GM18907 (cell line): ENCODE data around the gene SCN10A.

ENCODE experiments used
- ATAC-seq: cut with Tn5 transposase; IDR thresholded peaks from one replicate; pipeline ENCODE4 v1.9.1; 2021; ENCODE audit warnings: mild to moderate bottlenecking, moderate library complexity; ENCODE audit not compliant: unreplicated experiment

SCN10A gene

GRCh38 chr3:38722781-38723568 is 93.0 kb downstream of the SCN10A start:
- ATAC-seq, result no peak

GRCh38 chr3:38721207-38721772 is 94.7 kb downstream of the SCN10A start:
- ATAC-seq, result no peak

- ATAC-seq, result no peak
Measured at GRCh38 chr3:38720465-38720864, 95.6 kb downstream of the SCN10A start.

- ATAC-seq, result no peak
Measured at GRCh38 chr3:38717355-38718240, 98.4 kb downstream of the SCN10A start.

GRCh38 chr3:38713121-38713520 is 102.9 kb downstream of the SCN10A start:
- ATAC-seq, result no peak

GRCh38 chr3:38711321-38711720 is 104.7 kb downstream of the SCN10A start:
- no peak for ATAC-seq

- ATAC-seq, result no peak
Measured at GRCh38 chr3:38707730-38708129, 108.3 kb downstream of the SCN10A start.

GRCh38 chr3:38706961-38707360 is 109.1 kb downstream of the SCN10A start:
- no peak for ATAC-seq

- ATAC-seq, result no peak
Measured at GRCh38 chr3:38702231-38702630, 113.8 kb downstream of the SCN10A start.

- no peak for ATAC-seq
Measured at GRCh38 chr3:38698760-38699159, 117.3 kb downstream of the SCN10A start.

- ATAC-seq, result no peak
Measured at GRCh38 chr3:38698061-38698460, 118.0 kb downstream of the SCN10A start.

GRCh38 chr3:38696034-38696433 is 120.0 kb downstream of the SCN10A start:
- no peak for ATAC-seq

GRCh38 chr3:38690185-38690584 is 125.8 kb downstream of the SCN10A start:
- ATAC-seq, result no peak

- ATAC-seq, result no peak
Measured at GRCh38 chr3:38689774-38690173, 126.2 kb downstream of the SCN10A start.

- ATAC-seq, result no peak
Measured at GRCh38 chr3:38689346-38689745, 126.7 kb downstream of the SCN10A start.

GRCh38 chr3:38687321-38687720 is 128.7 kb downstream of the SCN10A start:
- no peak for ATAC-seq

GRCh38 chr3:38684546-38684945 is 131.5 kb downstream of the SCN10A start:
- ATAC-seq, result no peak

- ATAC-seq, result no peak
Measured at GRCh38 chr3:38669668-38670067, 146.3 kb downstream of the SCN10A start.

- ATAC-seq, result no peak
Measured at GRCh38 chr3:38662544-38662943, 153.5 kb downstream of the SCN10A start.

- no peak for ATAC-seq
Measured at GRCh38 chr3:38658841-38659240, 157.2 kb downstream of the SCN10A start.

- ATAC-seq, result no peak
Measured at GRCh38 chr3:38657369-38657768, 158.6 kb downstream of the SCN10A start.
